H1 (cell line): ENCODE results near the gene SLC12A6.

Source experiments
- JUND ChIP-seq: IDR thresholded peaks from 2 replicates; pipeline ENCODE4 v1.6.1; 2011; ENCODE audit warnings: mild to moderate bottlenecking, improper control_type of control experiment, low read length
- MAX ChIP-seq: IDR thresholded peaks from 2 replicates; pipeline ENCODE4 v1.6.1; 2012; ENCODE audit warnings: inconsistent platforms

- TF ChIP-seq MAX = no peak
- no peak for TF ChIP-seq JUND
These were observed 78.0 kb downstream of the SLC12A6 start for GRCh38 chr15:34259566-34259965.
